Forelimb muscle (tissue), 1 donor: ENCODE measurements around the gene FFAR4. TPM values are rescaled to one million over a fixed set of nuclear protein-coding genes. Genes with fewer than 3 reads are reported as not detected.

Experiments
- DNase-seq: peaks from one replicate; pipeline ENCODE4 v3.0.0-alpha.2; 2013; ENCODE audit warnings: low read depth
- polyA plus RNA-seq: library from polyadenylated mRNA; unstranded; fragments of 120-200 nt; gene quantifications from one replicate; pipeline ENCODE4 v1.2.1, GENCODE V29; 2013; ENCODE audit not compliant: insufficient read length

The FFAR4 gene
- polyA plus RNA-seq, 1 donor: 0.04 TPM

- no peak for DNase-seq
Measured at GRCh38 chr10:93572606-93573005, 6.1 kb downstream of the FFAR4 start.

GRCh38 chr10:93573051-93573909 lies 6.8 kb downstream of the FFAR4 start:
- no peak for DNase-seq

GRCh38 chr10:93573924-93574323 lies 7.5 kb downstream of the FFAR4 start:
- no peak for DNase-seq

DNA sequence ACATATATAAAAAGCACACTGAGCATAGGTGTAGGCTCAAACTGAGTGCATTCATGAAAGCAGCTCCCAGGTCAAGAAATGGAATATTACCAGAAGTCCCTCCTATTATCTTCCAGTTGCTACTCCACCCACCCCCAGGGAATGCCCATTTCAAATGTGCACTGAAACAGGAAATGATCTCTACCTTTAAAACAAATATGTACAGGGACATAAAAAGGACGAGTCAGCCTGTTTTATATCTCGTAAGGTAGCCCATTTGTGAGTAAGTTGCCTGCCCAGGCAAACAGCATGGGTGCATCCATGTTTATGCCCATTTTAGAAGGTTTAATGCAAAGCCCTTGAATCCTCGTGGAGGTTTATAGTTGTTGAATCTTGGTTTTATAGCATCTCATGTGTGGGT lies 10.4 kb downstream of the FFAR4 start:
- no peak for DNase-seq

- no peak for DNase-seq
Measured at GRCh38 chr10:93577565-93577964, 11.1 kb downstream of the FFAR4 start.

GRCh38 chr10:93579089-93579488 lies 12.6 kb downstream of the FFAR4 start:
- no peak for DNase-seq

GRCh38 chr10:93579985-93580711 lies 13.7 kb downstream of the FFAR4 start:
- DNase-seq: no peak

- DNase-seq: no peak
Measured at GRCh38 chr10:93580828-93581227, 14.4 kb downstream of the FFAR4 start.

GRCh38 chr10:93584445-93584844 lies 18.0 kb downstream of the FFAR4 start:
- DNase-seq: no peak

- DNase-seq: no peak
Measured at GRCh38 chr10:93589648-93590562, 23.4 kb downstream of the FFAR4 start.

DNA sequence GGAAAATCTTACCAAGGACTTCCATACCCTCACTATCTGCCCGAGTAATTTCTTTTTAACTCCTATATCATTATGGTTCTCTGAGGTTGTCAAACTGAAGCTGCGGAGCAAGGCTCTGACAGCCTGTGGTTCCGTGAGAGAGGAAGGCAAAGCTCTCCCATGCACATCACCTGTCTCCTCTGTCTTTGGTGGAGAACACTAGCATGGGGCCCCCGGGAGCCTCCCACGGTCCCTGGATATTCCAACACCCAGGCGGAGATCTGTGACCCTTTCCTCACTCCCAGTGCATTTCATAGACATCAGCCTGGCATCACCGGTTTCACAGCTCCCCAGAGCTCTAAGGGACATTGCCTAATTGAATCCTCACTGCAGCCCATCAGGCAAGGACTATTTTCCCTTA lies 24.2 kb downstream of the FFAR4 start:
- DNase-seq: no peak

- DNase-seq: no peak
Measured at GRCh38 chr10:93591065-93591808, 24.8 kb downstream of the FFAR4 start.

- no peak for DNase-seq
Measured at GRCh38 chr10:93593254-93593653, 26.8 kb downstream of the FFAR4 start.

GRCh38 chr10:93593749-93594148 lies 27.3 kb downstream of the FFAR4 start:
- no peak for DNase-seq

GRCh38 chr10:93594518-93594917 lies 28.1 kb downstream of the FFAR4 start:
- no peak for DNase-seq

- no peak for DNase-seq
Measured at GRCh38 chr10:93595378-93596161, 29.1 kb downstream of the FFAR4 start.

DNA sequence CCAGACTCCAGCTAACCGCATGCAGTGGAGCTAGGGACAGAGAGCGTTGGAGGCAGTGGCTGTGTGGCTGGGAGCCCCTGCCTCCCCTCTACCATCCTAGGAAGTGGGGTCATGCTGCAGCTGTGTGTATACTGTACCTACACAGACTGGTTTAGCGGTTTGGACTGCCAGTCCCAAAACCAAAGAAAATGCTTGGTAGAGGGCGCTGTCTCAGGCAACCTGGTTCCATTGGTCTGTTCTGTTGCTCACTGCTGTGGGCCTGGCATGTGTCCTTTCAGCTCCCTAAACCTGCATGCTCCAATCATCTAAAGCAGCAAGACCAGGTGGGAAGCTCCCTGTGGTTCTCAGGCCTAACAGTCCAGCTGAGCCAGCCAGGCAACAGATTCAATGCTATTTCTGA lies 30.1 kb downstream of the FFAR4 start:
- DNase-seq: no peak

- no peak for DNase-seq
Measured at GRCh38 chr10:93597075-93597599, 30.7 kb downstream of the FFAR4 start.

- DNase-seq: no peak
Measured at GRCh38 chr10:93598157-93598556, 31.7 kb downstream of the FFAR4 start.

DNA sequence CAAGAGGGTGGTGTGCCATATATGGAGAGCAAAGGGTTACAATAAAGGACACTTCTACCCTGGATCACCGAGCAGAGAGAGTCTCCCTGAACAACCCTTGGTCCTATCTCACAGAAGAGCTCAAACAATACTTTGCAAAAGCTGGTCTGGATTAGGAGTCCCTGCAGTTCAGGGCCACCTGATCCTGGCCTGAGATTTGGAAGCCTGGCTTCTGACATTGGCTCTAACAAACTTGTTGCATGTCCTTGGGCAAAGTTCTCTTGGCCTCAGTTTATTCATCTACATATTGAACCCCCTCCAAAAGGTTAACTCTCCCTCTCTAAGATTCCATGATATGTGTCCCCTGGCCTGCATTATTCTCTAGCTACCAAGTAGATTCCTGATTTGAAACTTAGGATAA lies 32.9 kb downstream of the FFAR4 start:
- no peak for DNase-seq
